CD4-positive, alpha-beta T cell treated with Interferon gamma for 1 hour (primary cell): ENCODE results near the gene PAK5.

ENCODE experiments used
- DNase-seq: peaks from one replicate; pipeline ENCODE4 v3.0.0-alpha.2; 2020

Gene PAK5

GRCh38 chr20:9838378-9839295, at the start of gene PAK5:
PAK5 (minus strand) TSS chr20:9839076; CDS start chr20:9644328, 194,748 bp downstream.
- DNase-seq, result no peak

GRCh38 chr20:9887706-9888105, 48.8 kb upstream of the PAK5 start:
- no peak for DNase-seq

GRCh38 chr20:9886227-9886626, 47.4 kb upstream of the PAK5 start:
- no peak for DNase-seq

GRCh38 chr20:9884666-9885065, 45.8 kb upstream of the PAK5 start:
- no peak for DNase-seq

- DNase-seq, result no peak
These were observed 45.2 kb upstream of the PAK5 start for GRCh38 chr20:9884061-9884460.

GRCh38 chr20:9877932-9878495, 39.1 kb upstream of the PAK5 start:
- no peak for DNase-seq

- DNase-seq, result no peak
These were observed 28.5 kb upstream of the PAK5 start for GRCh38 chr20:9867196-9867980.

- DNase-seq, result no peak
These were observed 13.7 kb upstream of the PAK5 start for GRCh38 chr20:9852566-9852965.

- no peak for DNase-seq
These were observed 750 bp upstream of the PAK5 start for GRCh38 chr20:9839626-9840025.

- no peak for DNase-seq
These were observed 870 bp downstream of the PAK5 start for GRCh38 chr20:9838035-9838377.

- DNase-seq, result no peak
These were observed 1.2 kb downstream of the PAK5 start for GRCh38 chr20:9837634-9838033.

- no peak for DNase-seq
These were observed 3.6 kb downstream of the PAK5 start for GRCh38 chr20:9835302-9835701.

- DNase-seq, result no peak
These were observed 7.8 kb downstream of the PAK5 start for GRCh38 chr20:9831032-9831431.

- DNase-seq, result no peak
These were observed 9.0 kb downstream of the PAK5 start for GRCh38 chr20:9829835-9830234.

GRCh38 chr20:9817654-9818053, 21.2 kb downstream of the PAK5 start:
- no peak for DNase-seq

- DNase-seq, result no peak
These were observed 23.2 kb downstream of the PAK5 start for GRCh38 chr20:9815632-9816031.

- DNase-seq, result no peak
These were observed 28.1 kb downstream of the PAK5 start for GRCh38 chr20:9810738-9811137.

- no peak for DNase-seq
These were observed 29.6 kb downstream of the PAK5 start for GRCh38 chr20:9809271-9809670.

GRCh38 chr20:9808166-9808565, 30.7 kb downstream of the PAK5 start:
- no peak for DNase-seq

GRCh38 chr20:9807136-9807535, 31.7 kb downstream of the PAK5 start:
- DNase-seq, result no peak

- no peak for DNase-seq
These were observed 38.5 kb downstream of the PAK5 start for GRCh38 chr20:9800421-9800820.

- no peak for DNase-seq
These were observed 44.0 kb downstream of the PAK5 start for GRCh38 chr20:9794831-9795230.

GRCh38 chr20:9792674-9793073, 46.2 kb downstream of the PAK5 start:
- no peak for DNase-seq

GRCh38 chr20:9789131-9789530, 49.7 kb downstream of the PAK5 start:
- DNase-seq, result no peak
